ENCODE data around the gene PSMC3IP.
A peak's percentile ranks its signal among the peaks of the same experiment; 100 is the strongest.
"Not testable (repeated sequence)": the region's sequence is repeated elsewhere in the genome, so short reads cannot be mapped to it uniquely, and the experiment has no call there.

Gene PSMC3IP

GRCh38 chr17:42559075-42559474 lies 18.5 kb downstream of the PSMC3IP start:
- no peak for DNase-seq

- DNase-seq = not testable (repeated sequence)
These were observed 21.4 kb downstream of the PSMC3IP start for GRCh38 chr17:42555961-42556617.

DNA sequence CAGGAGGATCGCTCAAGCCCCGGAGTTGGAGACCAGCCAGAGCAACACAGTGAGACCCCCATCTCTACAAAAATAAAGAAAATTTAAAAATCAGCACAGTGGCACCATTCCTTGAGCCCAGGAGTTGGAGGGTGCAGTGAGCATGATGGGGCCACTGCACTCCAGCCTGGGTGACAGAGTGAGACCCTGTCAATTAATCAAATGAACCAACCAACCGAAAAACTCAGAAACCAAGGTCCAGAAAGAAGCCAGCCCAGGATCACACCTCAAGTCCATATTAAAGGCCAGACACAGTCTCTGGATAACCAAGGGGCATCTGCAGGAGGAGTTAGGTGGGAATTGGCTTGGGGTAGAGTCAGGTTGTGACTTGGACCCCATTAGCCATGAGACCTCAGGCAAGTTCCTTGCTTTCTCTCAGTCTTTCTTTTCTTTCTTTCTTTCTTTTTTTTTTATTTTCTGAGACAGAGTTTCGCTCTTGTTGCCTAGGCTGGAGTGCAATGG lies 22.4 kb downstream of the PSMC3IP start:
- no peak for DNase-seq

GRCh38 chr17:42554250-42555121 lies 23.0 kb downstream of the PSMC3IP start:
- peak; percentile 73 for DNase-seq

DNA sequence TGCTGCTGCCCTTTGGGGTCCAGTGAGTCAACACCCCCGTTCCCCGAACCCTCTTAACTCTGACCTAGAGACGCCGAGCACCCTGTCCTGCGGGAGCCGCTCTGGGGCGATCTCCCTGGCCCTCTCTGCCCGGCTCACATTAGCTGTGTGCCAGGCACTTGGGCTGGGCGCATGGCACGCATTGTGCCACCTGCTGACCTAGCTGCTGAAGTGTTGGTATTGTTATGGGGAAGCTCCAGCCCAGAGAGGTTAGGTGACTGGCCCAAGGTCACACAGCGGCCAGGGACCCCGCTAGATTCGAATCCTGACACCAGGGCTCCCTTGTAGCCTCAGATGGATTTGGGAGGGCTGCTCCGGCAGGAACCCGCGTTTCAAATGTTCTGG lies 23.7 kb downstream of the PSMC3IP start:
- no peak for DNase-seq

DNA sequence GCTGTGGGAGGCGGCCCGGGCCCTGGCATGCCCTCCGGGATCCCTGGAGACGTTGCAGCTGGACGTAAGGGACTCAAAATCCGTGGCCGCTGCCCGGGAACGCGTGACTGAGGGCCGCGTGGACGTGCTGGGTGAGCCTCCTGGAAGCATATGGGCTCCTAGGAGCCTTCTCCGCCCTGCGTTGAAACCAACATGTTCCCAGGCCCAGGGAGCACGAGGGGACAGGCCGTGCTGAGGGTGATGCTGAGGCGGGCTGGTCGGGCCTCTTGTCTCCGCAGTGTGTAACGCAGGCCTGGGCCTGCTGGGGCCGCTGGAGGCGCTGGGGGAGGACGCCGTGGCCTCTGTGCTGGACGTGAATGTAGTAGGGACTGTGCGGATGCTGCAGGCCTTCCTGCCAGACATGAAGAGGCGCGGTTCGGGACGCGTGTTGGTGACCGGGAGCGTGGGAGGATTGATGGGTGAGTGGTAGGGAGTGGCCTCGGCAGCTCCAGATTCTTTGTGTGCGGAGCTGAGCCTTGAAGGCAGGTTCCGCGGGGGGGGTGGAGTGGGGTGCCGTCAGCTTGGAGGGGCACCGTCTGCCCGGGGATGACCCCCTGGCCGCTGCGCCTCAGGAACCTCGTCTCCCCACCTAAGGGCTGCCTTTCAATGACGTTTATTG lies 24.2 kb downstream of the PSMC3IP start:
- no peak for DNase-seq

DNA sequence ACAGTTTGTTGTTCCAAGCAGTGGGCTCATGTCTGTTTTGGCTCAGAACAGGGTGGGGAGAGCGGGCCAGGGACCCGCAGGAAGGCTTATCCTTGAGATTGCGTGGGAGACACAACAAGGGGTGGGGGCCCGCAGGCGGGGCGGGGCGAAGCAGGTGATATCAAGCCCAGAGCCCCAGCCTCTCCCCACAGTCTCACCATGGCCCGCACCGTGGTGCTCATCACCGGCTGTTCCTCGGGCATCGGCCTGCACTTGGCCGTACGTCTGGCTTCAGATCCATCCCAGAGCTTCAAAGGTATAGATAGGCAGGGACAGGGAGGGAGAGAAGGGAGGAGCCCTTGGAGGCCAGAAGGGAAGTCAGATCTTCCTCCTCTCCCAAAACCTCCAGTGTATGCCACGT lies 24.8 kb downstream of the PSMC3IP start, which contains the start of gene HSD17B1:
TSS of gene HSD17B1 (plus strand) at position 188 of the 400 bp plus-strand sequence. CDS start at position 199, 11 bp downstream.
- not testable (repeated sequence) for DNase-seq

GRCh38 chr17:42548993-42549755 lies 28.4 kb downstream of the PSMC3IP start:
- no peak for DNase-seq

DNA sequence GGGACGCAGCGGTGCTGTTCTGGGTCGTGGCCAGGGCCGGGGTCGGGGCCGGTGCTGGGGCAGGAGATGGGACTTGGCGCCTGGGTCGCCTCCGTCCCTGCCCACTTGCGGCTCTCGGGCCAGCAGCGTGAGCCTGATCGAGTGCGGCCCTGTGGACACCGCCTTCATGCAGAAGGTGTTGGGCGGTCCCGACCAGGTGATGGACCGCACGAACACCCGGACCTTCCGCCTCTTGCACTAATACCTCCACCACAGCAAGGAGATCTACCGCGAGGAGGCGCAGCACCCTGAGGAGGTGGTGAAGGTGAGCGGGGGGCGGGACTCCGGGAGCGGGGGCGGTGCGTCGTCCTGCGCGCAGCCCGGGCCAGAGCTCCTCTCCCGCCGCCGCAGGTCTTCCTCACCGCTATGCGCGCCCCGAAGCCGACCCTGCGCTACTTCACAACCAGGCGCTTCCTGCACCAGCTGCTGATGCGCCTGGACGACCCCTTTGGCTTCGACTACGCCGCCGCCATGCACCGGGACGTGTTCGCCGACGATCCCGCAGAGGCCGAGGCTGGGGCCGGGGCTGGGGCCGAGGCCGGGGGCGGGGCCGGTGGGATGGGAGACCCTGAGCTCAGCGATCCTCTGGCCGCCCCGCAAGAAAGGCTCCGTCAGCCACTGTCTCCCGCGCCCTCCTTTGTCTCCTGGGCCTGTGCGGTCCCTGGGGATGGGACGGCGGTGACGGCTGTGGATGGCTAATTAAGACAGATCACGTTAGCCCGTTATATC lies 29.3 kb downstream of the PSMC3IP start:
- DNase-seq = peak; percentile 80

GRCh38 chr17:42547698-42548069 lies 29.8 kb downstream of the PSMC3IP start:
- DNase-seq = no peak

DNA sequence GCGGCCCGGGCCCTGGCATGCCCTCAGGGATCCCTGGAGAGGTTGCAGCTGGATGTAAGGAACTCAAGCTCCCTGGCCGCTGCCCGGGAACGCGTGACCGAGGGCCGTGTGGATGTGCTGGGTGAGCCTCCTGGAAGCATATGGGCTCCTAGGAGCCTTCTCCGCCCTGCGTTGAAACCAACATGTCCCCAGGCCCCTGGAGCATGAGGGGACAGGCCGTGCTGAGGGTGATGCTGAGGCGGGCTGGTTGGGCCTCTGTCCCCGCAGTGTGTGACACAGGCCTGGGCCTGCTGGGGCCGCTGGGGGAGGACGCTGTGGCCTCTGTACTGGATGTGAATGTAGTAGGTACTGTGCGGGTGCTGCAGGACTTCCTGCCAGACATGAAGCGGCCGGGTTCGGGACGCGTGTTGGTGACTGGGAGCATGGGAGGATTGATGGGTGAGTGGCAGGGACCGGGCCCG lies 30.5 kb downstream of the PSMC3IP start:
- no peak for DNase-seq

GRCh38 chr17:42545755-42546505 lies 31.6 kb downstream of the PSMC3IP start:
- not testable (repeated sequence) for DNase-seq

DNA sequence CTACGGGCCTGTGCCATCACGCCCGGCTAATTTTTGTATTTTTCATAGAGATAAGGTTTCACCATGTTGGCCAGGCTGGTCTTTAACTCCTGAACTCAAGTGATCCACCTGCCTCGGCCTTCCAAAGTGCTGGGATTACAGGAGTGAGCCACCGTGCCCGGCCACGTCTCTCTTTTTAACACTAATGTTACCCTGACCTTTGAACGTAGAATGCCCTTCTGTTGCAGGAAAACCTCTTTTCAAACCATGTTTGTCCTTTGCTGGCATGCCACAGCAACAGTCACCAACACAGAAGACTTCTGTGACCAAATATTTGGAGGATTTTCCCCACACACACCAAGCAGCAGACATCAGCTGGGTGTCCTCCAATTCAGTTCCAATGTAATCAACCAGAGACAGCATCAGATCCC lies 32.6 kb downstream of the PSMC3IP start:
- no peak for DNase-seq

DNA sequence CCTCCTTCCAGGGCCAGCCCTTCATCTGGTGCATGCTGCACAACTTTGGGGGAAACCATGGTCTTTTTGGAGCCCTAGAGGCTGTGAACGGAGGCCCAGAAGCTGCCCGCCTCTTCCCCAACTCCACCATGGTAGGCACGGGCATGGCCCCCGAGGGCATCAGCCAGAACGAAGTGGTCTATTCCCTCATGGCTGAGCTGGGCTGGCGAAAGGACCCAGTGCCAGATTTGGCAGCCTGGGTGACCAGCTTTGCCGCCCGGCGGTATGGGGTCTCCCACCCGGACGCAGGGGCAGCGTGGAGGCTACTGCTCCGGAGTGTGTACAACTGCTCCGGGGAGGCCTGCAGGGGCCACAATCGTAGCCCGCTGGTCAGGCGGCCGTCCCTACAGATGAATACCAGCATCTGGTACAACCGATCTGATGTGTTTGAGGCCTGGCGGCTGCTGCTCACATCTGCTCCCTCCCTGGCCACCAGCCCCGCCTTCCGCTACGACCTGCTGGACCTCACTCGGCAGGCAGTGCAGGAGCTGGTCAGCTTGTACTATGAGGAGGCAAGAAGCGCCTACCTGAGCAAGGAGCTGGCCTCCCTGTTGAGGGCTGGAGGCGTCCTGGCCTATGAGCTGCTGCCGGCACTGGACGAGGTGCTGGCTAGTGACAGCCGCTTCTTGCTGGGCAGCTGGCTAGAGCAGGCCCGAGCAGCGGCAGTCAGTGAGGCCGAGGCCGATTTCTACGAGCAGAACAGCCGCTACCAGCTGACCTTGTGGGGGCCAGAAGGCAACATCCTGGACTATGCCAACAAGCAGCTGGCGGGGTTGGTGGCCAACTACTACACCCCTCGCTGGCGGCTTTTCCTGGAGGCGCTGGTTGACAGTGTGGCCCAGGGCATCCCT lies 34.1 kb downstream of the PSMC3IP start:
- no peak for DNase-seq

DNA sequence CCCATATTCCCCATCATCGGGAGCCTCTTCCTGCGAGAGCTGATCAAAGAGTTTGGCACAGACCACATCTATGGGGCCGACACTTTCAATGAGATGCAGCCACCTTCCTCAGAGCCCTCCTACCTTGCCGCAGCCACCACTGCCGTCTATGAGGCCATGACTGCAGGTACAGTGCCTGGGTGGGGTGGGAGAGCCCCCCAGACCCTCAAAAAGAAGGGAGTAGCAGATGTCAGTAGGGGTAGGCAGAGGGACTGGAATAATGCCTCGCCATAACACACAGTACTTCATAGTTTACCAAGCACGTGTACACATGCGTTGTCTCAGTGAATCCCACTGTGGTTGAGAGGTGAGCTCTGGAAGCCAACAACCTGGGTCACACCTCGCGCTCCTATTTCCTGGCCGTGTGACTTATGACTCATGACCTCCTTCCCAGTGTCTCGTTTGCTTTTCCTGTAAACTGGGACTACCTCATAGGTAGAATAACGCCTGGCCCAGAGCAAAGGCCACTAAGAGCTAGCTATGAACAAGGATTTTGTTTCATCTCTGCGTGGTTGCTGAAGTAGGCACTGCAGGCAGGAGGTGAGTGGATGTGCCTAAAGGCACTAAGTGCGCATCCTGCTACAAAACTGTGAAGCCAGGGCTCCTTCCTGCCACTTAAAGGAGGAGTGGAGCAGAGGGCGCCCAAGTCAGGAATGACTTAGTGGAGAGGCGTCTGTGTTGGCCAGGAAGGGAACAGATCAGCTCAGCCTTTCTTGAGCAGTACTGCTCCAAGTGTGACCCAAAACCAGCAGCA lies 36.3 kb downstream of the PSMC3IP start:
- no peak for DNase-seq

DNA sequence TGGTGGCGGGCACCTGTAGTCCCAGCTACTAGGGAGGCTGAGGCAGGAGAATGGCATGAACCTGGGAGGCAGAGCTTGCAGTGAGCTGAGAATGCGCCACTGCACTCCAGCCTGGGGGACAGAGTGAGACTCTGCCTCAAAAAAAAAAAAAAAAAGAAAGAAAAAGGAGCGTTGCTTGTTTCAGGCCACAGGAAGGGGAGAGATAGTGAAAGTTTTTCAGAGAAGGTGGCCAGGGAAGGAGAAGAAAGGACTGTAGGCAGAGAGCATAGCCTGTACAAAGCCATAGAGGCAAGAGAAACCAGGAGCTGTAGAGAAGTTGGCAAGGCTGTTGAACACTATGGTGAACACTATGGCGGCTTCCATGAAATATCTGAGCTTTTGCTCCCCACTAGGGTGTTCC lies 37.0 kb downstream of the PSMC3IP start:
- not testable (repeated sequence) for DNase-seq

- no peak for DNase-seq
These were observed 39.0 kb downstream of the PSMC3IP start for GRCh38 chr17:42538482-42538881.

GRCh38 chr17:42537826-42538451 lies 39.6 kb downstream of the PSMC3IP start:
- no peak for DNase-seq

Data from stimulated activated CD4-positive, alpha-beta T cell treated with anti-CD3 and anti-CD28 coated beads, Interleukin-12 subunit alpha, Interleukin-12 subunit beta, amount 100 ng/mL, for 4 hours (primary cell).